Measurements from ENCODE around the gene SORL1-AS1.
A peak's percentile ranks its signal among the peaks of the same experiment; 100 is the strongest.
"Not testable (repeated sequence)": the region's sequence is repeated elsewhere in the genome, so short reads cannot be mapped to it uniquely, and the experiment has no call there.

Gene SORL1-AS1

DNA sequence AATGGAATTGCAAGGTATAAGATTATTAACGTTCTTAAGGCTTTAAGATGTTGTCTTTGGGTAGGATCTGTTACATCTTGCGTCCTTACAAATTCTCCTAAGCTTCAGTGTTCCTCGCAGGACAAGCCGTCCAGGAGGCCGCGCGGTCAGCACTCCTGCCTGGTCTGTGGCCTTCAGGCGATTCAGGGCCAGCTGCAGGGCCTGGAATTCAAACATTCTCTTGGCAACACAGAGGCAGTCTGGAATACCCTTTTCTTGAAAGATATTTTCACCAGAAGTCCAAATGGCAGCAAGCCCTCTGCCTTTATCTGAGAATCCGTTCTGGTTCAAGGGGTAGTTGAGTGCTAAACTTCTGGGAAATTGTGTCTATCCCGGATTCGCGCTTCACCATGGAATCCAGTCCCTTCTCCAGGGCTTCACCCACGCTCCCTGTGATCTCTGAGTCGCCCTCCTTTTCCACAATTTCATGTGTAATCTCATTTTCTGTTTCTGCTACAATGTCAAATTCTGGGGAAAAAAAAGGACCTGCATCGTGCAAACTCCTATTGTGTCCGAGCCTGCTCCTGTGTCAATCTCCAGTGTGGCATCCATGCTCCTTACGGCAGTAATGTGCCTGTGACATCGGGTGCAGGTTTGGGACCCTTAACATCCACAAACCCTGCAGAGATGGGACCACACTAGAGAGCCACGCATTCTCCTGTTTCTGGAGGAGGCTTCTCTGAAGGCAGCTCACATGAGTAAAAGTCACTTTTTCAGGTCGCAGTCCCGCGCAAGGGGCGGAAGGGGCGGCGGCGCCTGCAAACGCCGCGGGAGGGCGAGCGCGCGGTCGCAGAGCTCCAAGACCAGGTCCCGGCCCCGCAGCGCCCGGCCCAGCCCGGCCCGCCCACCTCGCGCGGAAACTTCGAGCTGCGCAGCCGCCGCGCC is 26.0 kb downstream of the SORL1-AS1 start:
- no peak for DNase-seq

DNA sequence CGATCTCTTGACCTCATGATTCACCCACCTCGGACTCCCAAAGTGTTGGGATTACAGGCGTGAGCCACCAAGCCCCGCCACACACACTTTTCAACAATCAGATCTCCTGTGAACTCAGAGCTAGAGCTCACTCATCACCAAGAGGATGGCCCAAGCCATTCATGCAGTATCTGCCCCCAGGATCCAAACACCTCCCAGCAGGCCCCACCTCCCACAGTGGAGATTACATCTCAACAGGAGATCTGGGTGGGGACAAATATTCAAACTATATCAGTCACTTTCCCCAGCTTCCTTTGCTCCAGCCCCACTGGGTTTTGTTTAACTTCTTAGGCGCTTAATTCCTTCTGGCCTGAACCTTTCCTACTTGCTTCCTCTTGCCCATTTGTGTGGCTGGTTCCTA is 26.9 kb downstream of the SORL1-AS1 start:
- DNase-seq, result no peak

DNA sequence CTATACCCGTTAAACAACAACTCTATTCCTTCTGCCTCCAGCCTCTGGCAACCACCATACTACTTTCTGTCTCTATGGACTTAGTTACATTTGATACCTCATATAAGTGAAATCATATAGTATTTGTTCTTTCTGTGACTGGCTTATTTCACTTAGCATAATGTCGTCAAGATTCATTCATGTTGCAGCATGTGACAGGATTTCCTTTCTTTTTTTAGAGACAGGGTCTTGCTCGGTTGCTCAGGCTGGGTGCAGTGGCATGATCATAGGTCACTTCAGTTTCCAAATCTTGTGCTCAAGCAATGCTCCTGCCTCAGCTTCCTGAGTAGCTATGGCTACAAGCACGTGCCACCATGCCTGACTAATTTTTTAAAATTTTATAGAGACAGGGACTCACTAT is 30.1 kb downstream of the SORL1-AS1 start:
- no peak for DNase-seq

- no peak for DNase-seq
Measured at GRCh38 chr11:121421149-121421901, 31.4 kb downstream of the SORL1-AS1 start.

GRCh38 chr11:121420398-121420797 is 32.4 kb downstream of the SORL1-AS1 start:
- DNase-seq, result no peak

DNA sequence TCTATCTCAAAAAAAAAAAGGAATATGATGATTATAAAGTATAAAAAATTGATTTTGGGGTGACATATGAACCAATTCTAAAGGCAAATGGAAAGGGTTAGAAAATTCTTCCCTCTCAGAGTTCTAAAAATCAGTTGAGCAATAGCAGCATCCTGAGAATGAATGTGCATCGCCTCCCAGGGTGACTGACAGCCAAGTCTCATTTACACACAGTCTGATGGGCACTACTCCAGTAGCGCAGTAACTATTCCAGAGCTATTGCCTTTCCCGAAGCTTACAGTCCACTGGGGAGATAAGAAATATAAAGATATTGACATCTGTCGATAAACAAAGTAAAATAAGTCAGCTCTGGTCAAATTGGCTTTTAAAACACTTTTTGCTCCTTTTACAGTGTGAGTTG is 32.9 kb downstream of the SORL1-AS1 start:
- DNase-seq, result no peak

GRCh38 chr11:121418625-121419114 is 34.1 kb downstream of the SORL1-AS1 start:
- no peak for DNase-seq

- DNase-seq, result no peak
Measured at GRCh38 chr11:121417607-121418006, 35.2 kb downstream of the SORL1-AS1 start.

GRCh38 chr11:121417055-121417551 is 35.7 kb downstream of the SORL1-AS1 start:
- peak; percentile 67 for DNase-seq

DNA sequence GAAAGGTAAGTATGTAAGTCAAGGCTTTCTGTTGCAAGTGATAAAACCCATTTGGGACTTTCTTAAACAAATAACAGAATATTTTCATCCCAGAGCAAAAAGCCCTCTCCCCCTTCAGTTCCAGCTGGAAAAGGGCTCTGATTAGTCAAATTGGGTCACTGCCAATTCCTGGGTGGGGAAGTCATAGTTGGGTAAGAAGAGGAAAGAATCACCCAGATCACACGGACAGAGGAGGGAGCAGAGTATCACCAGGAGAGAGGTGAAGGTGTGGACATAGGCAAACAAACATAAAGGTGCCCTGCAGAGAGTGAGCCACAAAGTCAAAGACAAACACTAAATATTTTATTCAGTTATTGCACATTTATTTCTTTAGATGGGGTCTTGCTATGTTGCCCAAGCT is 36.9 kb downstream of the SORL1-AS1 start:
- peak; percentile 19 for DNase-seq

DNA sequence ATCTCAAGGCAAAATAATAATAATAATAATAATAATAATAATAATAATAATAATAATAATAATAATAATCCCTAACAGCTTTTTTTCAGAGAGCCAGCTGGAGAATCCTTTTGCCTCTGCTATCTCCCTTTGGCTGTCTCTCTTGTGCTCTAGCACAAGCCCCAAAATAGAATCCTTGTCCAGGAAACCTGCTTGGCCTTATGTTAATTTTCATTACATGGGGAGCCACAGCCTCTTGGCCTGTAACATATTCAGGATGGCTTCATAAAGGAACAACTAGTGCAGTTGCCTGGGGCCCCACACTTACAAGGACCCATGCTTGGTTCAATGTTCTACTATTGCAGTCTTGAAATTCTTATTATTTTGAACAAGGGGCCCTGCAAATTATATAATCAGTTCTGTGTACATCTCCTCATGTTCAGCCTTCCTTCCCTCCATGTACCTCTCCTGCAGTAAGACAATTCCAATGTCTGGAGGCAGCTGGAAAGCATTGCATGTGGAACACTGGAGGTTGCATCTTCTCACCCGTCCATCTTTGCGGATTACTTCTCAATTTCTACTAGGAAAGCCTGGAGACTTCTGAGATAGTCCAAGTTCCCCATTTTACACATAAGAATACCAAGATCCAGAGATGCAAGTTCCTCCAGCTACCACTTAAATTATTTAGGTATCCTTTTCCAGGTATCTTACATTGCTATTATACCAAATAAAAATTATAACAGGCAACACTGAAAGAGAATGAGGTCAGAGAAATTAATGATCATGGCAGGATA is 38.4 kb downstream of the SORL1-AS1 start:
- DNase-seq, result no peak

DNA sequence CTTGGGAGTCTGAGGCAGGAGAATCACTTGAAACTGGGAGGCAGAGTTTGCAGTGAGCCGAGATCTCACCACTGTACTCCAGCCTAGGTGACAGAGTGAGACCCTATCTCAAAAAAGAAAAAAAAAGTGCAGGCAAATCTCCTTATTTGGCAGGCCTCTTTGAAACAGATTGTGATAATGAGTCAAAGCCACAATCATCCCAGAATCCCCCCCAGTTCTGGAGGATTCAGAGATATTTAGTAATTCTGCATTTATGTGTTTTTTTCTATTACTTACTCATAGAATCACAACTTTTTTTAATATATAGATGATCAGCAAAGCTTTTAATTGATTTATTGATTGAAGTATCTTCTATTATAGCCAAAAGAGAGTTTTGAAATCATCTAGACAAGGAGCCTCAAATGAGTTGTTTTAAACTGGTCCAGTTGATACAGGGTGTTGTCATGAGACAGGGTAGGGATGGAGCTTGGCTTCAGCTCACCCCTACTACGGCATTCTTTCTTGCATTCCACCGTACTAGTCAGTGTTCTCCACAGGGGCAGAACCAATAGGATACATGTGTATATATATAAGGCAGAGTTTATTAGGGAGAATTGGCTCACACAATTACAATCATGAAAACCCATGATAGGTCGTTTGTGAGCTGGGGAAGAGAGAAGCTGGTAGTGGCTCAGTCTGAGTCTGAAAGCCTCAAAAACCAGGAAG is 39.9 kb downstream of the SORL1-AS1 start:
- DNase-seq, result peak; percentile 15

GRCh38 chr11:121412000-121412587 is 40.7 kb downstream of the SORL1-AS1 start:
- DNase-seq, result no peak

GRCh38 chr11:121411330-121411729 is 41.4 kb downstream of the SORL1-AS1 start:
- not testable (repeated sequence) for DNase-seq

- DNase-seq, result not testable (repeated sequence)
Measured at GRCh38 chr11:121410041-121410440, 42.7 kb downstream of the SORL1-AS1 start.

- no peak for DNase-seq
Measured at GRCh38 chr11:121408830-121409229, 43.9 kb downstream of the SORL1-AS1 start.

DNA sequence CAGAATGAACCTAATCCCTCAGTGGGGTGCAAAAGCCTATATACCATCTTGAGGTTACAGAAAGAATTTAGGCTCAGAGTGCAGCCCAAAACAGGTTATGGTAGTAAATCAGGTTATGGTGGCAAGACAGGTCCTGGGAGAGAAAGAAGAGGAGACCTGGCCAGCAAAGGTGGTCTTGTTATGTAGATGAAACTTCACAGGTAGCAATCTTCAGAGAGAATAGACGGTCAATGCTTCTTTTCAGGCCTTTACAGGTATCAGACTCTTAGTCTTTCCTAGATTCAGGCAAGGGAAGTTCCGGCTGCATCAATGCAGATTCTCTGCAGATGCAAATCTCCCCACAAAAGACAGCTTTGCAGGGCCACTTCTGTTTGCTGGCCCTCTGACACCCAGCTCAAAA is 46.5 kb downstream of the SORL1-AS1 start:
- DNase-seq, result no peak

DNA sequence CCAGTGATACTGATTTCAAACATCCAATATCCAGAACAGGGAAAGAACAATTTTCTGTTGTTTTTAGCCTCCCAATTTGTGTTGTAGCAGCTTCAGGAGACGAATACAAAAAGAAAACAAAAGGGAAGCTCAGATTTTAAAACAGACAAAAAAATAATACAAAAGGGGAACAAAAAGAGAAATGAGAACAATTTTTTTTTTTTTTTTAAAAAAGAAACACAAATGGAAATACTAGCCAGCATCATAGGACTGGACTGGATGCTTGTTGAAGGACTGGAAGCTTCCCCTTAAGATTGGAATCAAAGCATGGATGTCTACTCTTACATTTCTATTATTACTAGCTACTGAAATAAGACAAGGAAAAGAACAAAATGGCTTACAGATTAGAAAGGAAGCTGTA is 47.1 kb downstream of the SORL1-AS1 start:
- DNase-seq, result no peak

- no peak for DNase-seq
Measured at GRCh38 chr11:121394785-121395184, 58.0 kb downstream of the SORL1-AS1 start.

DNA sequence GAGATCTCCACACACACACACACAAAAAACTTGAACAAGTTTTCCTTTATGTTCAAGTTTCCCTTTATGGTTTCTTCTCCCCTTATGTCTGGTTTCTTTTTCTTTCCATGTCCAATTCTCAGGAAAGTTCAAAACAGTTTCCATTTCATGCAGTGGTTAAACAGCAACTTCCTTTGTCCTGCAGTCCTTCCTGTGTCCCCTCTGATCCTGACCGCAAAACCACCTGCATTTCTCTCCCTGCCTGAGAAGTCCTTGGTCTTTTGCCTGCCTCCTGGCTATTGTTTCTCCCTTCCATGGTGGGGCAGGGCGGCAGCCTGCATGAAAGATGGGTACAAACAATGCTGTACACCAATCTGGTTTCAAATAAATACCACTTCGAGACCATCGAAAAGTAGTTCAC is 58.9 kb downstream of the SORL1-AS1 start:
- no peak for DNase-seq

DNA sequence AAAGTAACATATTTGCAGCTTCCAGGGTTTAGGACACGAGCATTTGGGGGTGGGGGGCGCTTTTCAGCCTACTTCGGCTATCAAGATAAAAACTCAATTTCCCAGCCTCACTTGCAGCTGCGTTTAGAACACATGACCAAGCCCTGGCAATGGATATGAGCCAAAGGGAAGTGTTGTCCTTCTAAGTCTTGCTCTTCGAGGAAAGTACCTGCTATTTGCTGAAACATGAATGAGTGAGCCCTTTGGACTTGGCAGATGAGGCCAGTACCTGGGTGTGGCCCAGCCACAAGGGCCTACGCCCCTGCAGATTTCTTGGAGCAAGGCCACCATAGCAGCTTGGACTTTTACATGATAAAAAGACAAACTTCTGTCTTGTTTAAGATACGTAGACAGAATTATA is 60.9 kb downstream of the SORL1-AS1 start:
- DNase-seq, result no peak

All from fibroblast of skin of back (primary cell).